Endothelial cell of umbilical vein (primary cell): ENCODE data around the gene UTRN. TPM values are rescaled to one million over a fixed set of nuclear protein-coding genes. Genes with fewer than 3 reads are reported as not detected.

ENCODE experiments used
- BruUV-seq: library from RNA; stranded (reverse); fragments of 400-500 nt; replicated peaks from 2 replicates; lab custom pipeline; 2021; lab: Mats Ljungman, UMichigan
- CTCF ChIA-PET: fragments of 300-600, 350-600 bp; sonication (Branson Sonifier 250); formaldehyde crosslinking; loops from one replicate; lab custom pipeline; 2021; ENCODE audit warnings: antibody characterized with exemption, inconsistent platforms; lab: Charles Lee
- POLR2A ChIA-PET: fragments of 300-600, 350-600 bp; sonication (Branson Sonifier 250); formaldehyde crosslinking; loops from one replicate; lab custom pipeline; 2021; ENCODE audit warnings: antibody characterized with exemption, inconsistent platforms; lab: Charles Lee
- DNase-seq: peaks from one replicate; pipeline ENCODE4 v3.0.0-alpha.2; 2011; ENCODE audit warnings: low read depth, low spot score
- FAIRE-seq: peaks from 2 replicates; lab custom pipeline; 2011; peaks lifted over from hg19 to GRCh38; lab: Jason Lieb, UNC
- H2AFZ ChIP-seq: 2 replicates; pipeline ENCODE4 v1.6.0; 2012; ENCODE audit warnings: low read depth, low read length, control low read depth, inconsistent platforms
- H3K27ac ChIP-seq: 2 replicates; pipeline ENCODE4 v1.5.1; 2011; ENCODE audit warnings: low read depth, mild to moderate bottlenecking, control low read depth, low read length, moderate library complexity; ENCODE audit not compliant: insufficient read depth
- H3K27me3 ChIP-seq, 2 experiments: 2 replicates each; pipeline versions ENCODE4 v1.6.0 to v1.6.1; 2011; ENCODE audit warnings: low read length in 2 of 2, mixed read lengths in 1 of 2; ENCODE audit not compliant: control insufficient read depth in 2 of 2, insufficient read depth in 2 of 2
- H3K36me3 ChIP-seq, 2 experiments: 2 replicates in 1 of 2; 3 replicates in 1 of 2; pipeline ENCODE4 v1.5.1; 2011; ENCODE audit warnings: low read length in 2 of 2, mild to moderate bottlenecking in 1 of 2, moderate library complexity in 1 of 2; ENCODE audit not compliant: control insufficient read depth in 2 of 2, insufficient read depth in 2 of 2; ENCODE audit errors: extremely low read depth in 1 of 2
- H3K4me1 ChIP-seq: 3 replicates; pipeline ENCODE4 v1.5.1; 2011; ENCODE audit warnings: mild to moderate bottlenecking, low read length; ENCODE audit not compliant: control insufficient read depth, insufficient read depth; ENCODE audit errors: extremely low read depth
- H3K4me2 ChIP-seq: 2 replicates; pipeline ENCODE4 v1.6.1; 2011; ENCODE audit warnings: low read length, control low read depth, mixed read lengths; ENCODE audit not compliant: insufficient read depth
- H3K4me3 ChIP-seq, 3 experiments: fragments of 200-600 bp in 1 of 3; sonication (generic), shearing (Covaris generic) in 1 of 3; replicated peaks in 1 of 3; 2 replicates each; pipeline ENCODE4 v1.5.1; 2011 to 2016; ENCODE audit warnings: control low read depth in 3 of 3, low read length in 3 of 3, mild to moderate bottlenecking in 2 of 3, inconsistent platforms in 1 of 3, low read depth in 1 of 3, moderate library complexity in 1 of 3; ENCODE audit not compliant: insufficient read depth in 1 of 3
- H3K79me2 ChIP-seq: 2 replicates; pipeline ENCODE4 v1.6.0; 2012; ENCODE audit warnings: low read length, inconsistent platforms; ENCODE audit not compliant: control insufficient read depth, insufficient read depth
- H3K9ac ChIP-seq: replicated peaks from 2 replicates; pipeline ENCODE3; 2011; ENCODE audit warnings: low read length, control low read depth; ENCODE audit not compliant: insufficient read depth; ENCODE audit errors: extremely low read depth
- H3K9me1 ChIP-seq: replicated peaks from 3 replicates; pipeline ENCODE4 v1.6.0; 2011; ENCODE audit warnings: mild to moderate bottlenecking, low read length; ENCODE audit not compliant: control insufficient read depth, insufficient read depth; ENCODE audit errors: extremely low read depth
- H3K9me3 ChIP-seq: replicated peaks from 2 replicates; pipeline ENCODE4 v1.5.1; 2012; ENCODE audit warnings: low read length, inconsistent platforms; ENCODE audit not compliant: control insufficient read depth, insufficient read depth
- H4K20me1 ChIP-seq: replicated peaks from 2 replicates; pipeline ENCODE3; 2011; ENCODE audit warnings: mild to moderate bottlenecking, low read length; ENCODE audit not compliant: control insufficient read depth, insufficient read depth; ENCODE audit errors: extremely low read depth
- EZH2 ChIP-seq: IDR thresholded peaks from 2 replicates; pipeline ENCODE4 v1.6.1; 2012; ENCODE audit warnings: borderline replicate concordance, low read depth, mild to moderate bottlenecking, moderate library complexity, low read length, inconsistent platforms; ENCODE audit not compliant: severe bottlenecking
- FOS ChIP-seq: IDR thresholded peaks from 2 replicates; pipeline ENCODE4 v1.6.1; 2011; ENCODE audit warnings: mild to moderate bottlenecking, low read length, moderate library complexity, borderline replicate concordance; ENCODE audit not compliant: insufficient read depth
- GATA2 ChIP-seq: IDR thresholded peaks from 2 replicates; pipeline ENCODE4 v1.7.0; 2011; ENCODE audit warnings: low read depth, mild to moderate bottlenecking, moderate library complexity, mixed read lengths, low read length; ENCODE audit not compliant: insufficient read length, insufficient read depth
- JUN ChIP-seq: IDR thresholded peaks from 2 replicates; pipeline ENCODE4 v1.6.1; 2011; ENCODE audit warnings: borderline replicate concordance, low read depth; ENCODE audit not compliant: insufficient read length, insufficient read depth
- MYC ChIP-seq: IDR thresholded peaks from one replicate; pipeline ENCODE4 v1.6.1; 2011; ENCODE audit warnings: mild to moderate bottlenecking, low read depth, low read length
- POLR2A ChIP-seq: IDR thresholded peaks from 2 replicates; pipeline ENCODE4 v1.6.1; 2012; ENCODE audit warnings: low read depth, mild to moderate bottlenecking, control low read depth, low read length
- POLR2AphosphoS5 ChIP-seq: IDR thresholded peaks from 2 replicates; pipeline ENCODE4 v1.6.1; 2012; ENCODE audit warnings: low read depth, mild to moderate bottlenecking, control low read depth, low read length, moderate library complexity; ENCODE audit not compliant: insufficient read depth
- dilution Hi-C: fragments of 300-500 bp; cut with MboI; formaldehyde crosslinking; loops from one replicate; pipeline ENCODE4 v1.15.0; 2019; ENCODE audit warnings: low sequenced_read_pairs; ENCODE audit not compliant: extremely low pct_ligation_motif_present
- intact Hi-C: fragments of 100-400 bp; cut with micrococcal nuclease; formaldehyde crosslinking; loops from one replicate; pipeline ENCODE4 v1.10.0; 2022
- polyA plus RNA-seq, 4 experiments: library from polyadenylated mRNA; depleted of rRNA in 3 of 4; stranded (reverse) in 3 of 4; unstranded in 1 of 4; fragments of >200 nt; gene quantifications; 2 replicates each; pipeline versions ENCODE4 v1.2.1 to v1.2.3, GENCODE V29; 2011 to 2012; ENCODE audit warnings: missing spikeins in 1 of 4
- total RNA-seq: library from RNA; stranded (reverse); gene quantifications from 2 replicates; pipeline ENCODE4 v1.2.3, GENCODE V29; 2021
- TF ChIP-seq, protein P1 (sequence below), 2 donors: IDR thresholded peaks; 1 replicate in 1 of 2; 2 replicates in 1 of 2; pipeline ENCODE4 v1.5.1; 2011; ENCODE audit warnings: low read length in 2 of 2, mild to moderate bottlenecking in 2 of 2, moderate library complexity in 2 of 2, control low read depth in 1 of 2, inconsistent platforms in 1 of 2, low read depth in 1 of 2; ENCODE audit not compliant: insufficient read depth in 1 of 2; ENCODE audit errors: extremely low read depth in 1 of 2
- TF ChIP-seq, protein P2 (sequence below): IDR thresholded peaks from 2 replicates; pipeline ENCODE4 v1.6.1; 2011; ENCODE audit not compliant: insufficient read depth, insufficient read length

Gene UTRN
- total and polyA plus RNA-seq, 2 donors (not counting 3 experiments of a cell fraction or from before 2014, with no cell fraction given): 37.4 to 224 TPM

DNA sequence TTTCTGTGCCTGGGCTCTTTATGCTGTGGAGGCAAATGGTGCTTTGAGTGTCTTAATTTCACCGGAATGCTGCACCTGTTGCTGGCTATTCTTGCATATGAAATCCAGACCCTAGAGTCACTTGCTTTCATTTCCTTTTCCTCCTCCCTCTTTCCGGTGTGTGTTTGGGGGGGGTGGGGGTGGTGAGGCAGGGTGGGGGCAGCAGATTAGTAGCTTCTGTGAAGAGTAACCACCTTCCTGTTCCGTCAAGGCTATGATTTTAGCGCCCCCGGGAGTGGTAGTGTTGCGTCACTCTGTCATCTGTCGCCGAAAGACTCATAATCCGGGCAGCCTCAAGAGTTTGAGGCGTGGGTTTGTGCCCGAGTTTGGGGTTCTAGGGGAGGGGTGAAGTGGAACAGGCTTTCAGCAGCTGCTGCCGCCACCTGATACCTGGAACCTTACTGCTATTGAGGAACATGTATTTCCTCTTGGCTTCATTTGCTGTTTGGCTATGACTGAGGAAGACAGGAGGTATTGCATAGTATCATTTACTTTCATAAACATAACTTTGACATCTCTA lies 49.1 kb downstream of the UTRN start:
- CTCF ChIA-PET: no interaction called here
- Histone ChIP-seq H3K9me1 (no peaks in the 10 kb centered on the region), H3K9ac (no peak overlapping the region), H3K36me3 (no peaks in the 10 kb centered on the region), H3K9me3 (no peaks in the 10 kb centered on the region), H3K4me1 (peaks cover 10% of the 10 kb centered on the region), H4K20me1 (peaks cover 2% of the 10 kb centered on the region), H3K4me2 (no peak overlapping the region), H3K27me3 (no peaks in the 10 kb centered on the region), H2AFZ (no peak overlapping the region), H3K79me2 (peaks cover 43% of the 10 kb centered on the region), H3K4me3 (no peak overlapping the region), H3K27ac (no peak overlapping the region)
- DNase-seq: no peak
- dilution Hi-C loops (no loop called here), intact Hi-C loops (no loop called here)
- no peak for FAIRE-seq
- POLR2A ChIA-PET: no interaction called here
- TF ChIP-seq, protein P1, sequence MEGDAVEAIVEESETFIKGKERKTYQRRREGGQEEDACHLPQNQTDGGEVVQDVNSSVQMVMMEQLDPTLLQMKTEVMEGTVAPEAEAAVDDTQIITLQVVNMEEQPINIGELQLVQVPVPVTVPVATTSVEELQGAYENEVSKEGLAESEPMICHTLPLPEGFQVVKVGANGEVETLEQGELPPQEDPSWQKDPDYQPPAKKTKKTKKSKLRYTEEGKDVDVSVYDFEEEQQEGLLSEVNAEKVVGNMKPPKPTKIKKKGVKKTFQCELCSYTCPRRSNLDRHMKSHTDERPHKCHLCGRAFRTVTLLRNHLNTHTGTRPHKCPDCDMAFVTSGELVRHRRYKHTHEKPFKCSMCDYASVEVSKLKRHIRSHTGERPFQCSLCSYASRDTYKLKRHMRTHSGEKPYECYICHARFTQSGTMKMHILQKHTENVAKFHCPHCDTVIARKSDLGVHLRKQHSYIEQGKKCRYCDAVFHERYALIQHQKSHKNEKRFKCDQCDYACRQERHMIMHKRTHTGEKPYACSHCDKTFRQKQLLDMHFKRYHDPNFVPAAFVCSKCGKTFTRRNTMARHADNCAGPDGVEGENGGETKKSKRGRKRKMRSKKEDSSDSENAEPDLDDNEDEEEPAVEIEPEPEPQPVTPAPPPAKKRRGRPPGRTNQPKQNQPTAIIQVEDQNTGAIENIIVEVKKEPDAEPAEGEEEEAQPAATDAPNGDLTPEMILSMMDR (IDR thresholded peaks at IDR 0.05; ENCODE audit: extremely low read depth in 1 of 2, insufficient read depth in 1 of 2, low read depth in 1 of 2, low read length in 2 of 2): no peak
- TF ChIP-seq FOS (no peak), GATA2 (no peak), MYC (no peak), EZH2 (no peak), POLR2AphosphoS5 (no peak), POLR2A (no peak), JUN (no peak)
- TF ChIP-seq, protein P2, sequence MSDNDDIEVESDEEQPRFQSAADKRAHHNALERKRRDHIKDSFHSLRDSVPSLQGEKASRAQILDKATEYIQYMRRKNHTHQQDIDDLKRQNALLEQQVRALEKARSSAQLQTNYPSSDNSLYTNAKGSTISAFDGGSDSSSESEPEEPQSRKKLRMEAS: no peak
- no TSS peak for BruUV-seq

Other genes starting within 250 kb of the UTRN start
- gene SF3B5, start 189.8 kb upstream of the UTRN start, total RNA-seq: 170 and 185 TPM in 2 replicates
- 540 and 652 TPM in 2 replicates for gene SF3B5, start 189.8 kb upstream of the UTRN start, polyA plus RNA-seq
- 4.7 and 6.0 TPM in 2 replicates for gene STX11, start 134.8 kb upstream of the UTRN start, total RNA-seq
- 8.5 and 8.9 TPM in 2 replicates for gene STX11, start 134.8 kb upstream of the UTRN start, polyA plus RNA-seq